Subcutaneous abdominal adipose tissue (tissue), 5 donors: ENCODE results near the gene MYO16.

Source experiments
- H3K27ac ChIP-seq: one replicate; pipeline ENCODE4 v1.7.0; 2013; ENCODE audit warnings: low read depth, mild to moderate bottlenecking, inconsistent platforms, low read length, moderate library complexity
- H3K27me3 ChIP-seq, 5 donors: one replicate each; pipeline ENCODE4 v1.7.0; 2013; ENCODE audit warnings: low read length in 5 of 5, inconsistent platforms in 1 of 5; ENCODE audit not compliant: control insufficient read depth in 5 of 5, insufficient read depth in 4 of 5
- H3K36me3 ChIP-seq, 5 donors: one replicate each; pipeline ENCODE4 v1.7.0; 2013; ENCODE audit warnings: low read length in 5 of 5; ENCODE audit not compliant: control insufficient read depth in 5 of 5, insufficient read depth in 5 of 5
- H3K4me1 ChIP-seq, 5 donors: one replicate each; pipeline ENCODE4 v1.7.0; 2013; ENCODE audit warnings: low read length in 5 of 5, mild to moderate bottlenecking in 3 of 5, moderate library complexity in 1 of 5; ENCODE audit not compliant: control insufficient read depth in 5 of 5, insufficient read depth in 5 of 5
- H3K4me3 ChIP-seq, 5 donors: one replicate each; pipeline ENCODE4 v1.7.0; 2013; ENCODE audit warnings: low read length in 5 of 5, low read depth in 1 of 5
- H3K9ac ChIP-seq, 5 donors: one replicate each; pipeline ENCODE4 v1.7.0; 2013; ENCODE audit warnings: low read length in 5 of 5, mild to moderate bottlenecking in 4 of 5, moderate library complexity in 3 of 5
- H3K9me3 ChIP-seq, 5 donors: one replicate each; pipeline ENCODE4 v1.7.0; 2013; ENCODE audit warnings: low read length in 5 of 5; ENCODE audit not compliant: control insufficient read depth in 5 of 5
- donor health status: healthy.
- donor health status: healthy.
- donor health status: healthy.
- donor health status: healthy.
- donor health status: healthy.

Gene MYO16

DNA sequence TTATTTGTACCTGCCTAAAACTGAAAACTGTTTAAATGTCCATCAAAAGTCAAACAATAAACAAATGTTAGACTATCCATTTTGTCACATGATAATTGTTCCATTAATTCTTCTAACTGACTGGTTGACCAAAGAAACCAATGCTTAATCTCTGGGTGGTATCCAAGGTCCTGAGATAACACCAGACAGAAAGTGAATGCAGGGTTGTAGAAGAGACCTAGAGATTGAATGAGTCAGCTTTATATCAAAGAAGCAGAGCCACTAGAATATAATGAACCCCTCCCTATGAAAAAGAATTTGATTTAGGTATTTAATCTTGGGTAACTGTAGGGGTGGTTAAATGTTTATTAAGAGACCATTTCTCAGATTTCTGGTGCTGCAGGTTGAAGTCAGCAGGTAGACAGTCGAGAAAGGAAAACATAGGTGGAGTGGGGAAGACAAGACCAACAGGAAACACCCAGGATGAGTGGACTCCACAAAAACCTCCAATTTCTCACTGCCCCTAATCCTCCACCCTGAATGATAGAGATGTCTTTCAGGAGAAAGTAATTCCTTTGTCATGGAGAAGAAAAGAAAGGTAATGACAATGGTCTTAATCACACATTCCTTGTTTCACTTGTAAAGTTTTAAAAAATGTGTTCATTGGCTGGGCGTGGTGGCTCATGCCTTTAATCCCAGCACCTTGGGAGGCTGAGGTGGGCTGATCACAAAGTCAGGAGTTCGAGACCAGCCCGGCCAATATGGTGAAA, 620.5 kb downstream of the MYO16 start:
- H3K36me3 ChIP-seq: no peaks in the 10 kb centered on the region
- H3K27me3 ChIP-seq: no peaks in the 10 kb centered on the region
- H3K9ac ChIP-seq: no peak overlapping the region
- H3K4me1 ChIP-seq: no peaks in the 10 kb centered on the region
- H3K9me3 ChIP-seq: peaks cover 0 to 4% (median 0%) of the 10 kb centered on the region in 5 donors
- H3K4me3 ChIP-seq: no peak overlapping the region
- no peak overlapping the region for H3K27ac ChIP-seq

- Histone ChIP-seq H3K4me1 (peaks cover 0 to 5% (median 5%) of the 10 kb centered on the region in 5 donors), H3K4me3 (no peak overlapping the region), H3K27ac (no peak overlapping the region)
Observed at GRCh38 chr13:109251956-109252355, 622.5 kb downstream of the MYO16 start.

GRCh38 chr13:109253316-109253715, 623.9 kb downstream of the MYO16 start:
- Histone ChIP-seq H3K36me3 (no peaks in the 10 kb centered on the region), H3K4me1 (peaks cover 0 to 6% (median 5%) of the 10 kb centered on the region in 5 donors), H3K9me3 (peaks cover 0 to 2% (median 0%) of the 10 kb centered on the region in 5 donors), H3K4me3 (no peak overlapping the region), H3K9ac (no peak overlapping the region), H3K27ac (no peak overlapping the region), H3K27me3 (no peaks in the 10 kb centered on the region)

More at GRCh38 chr13:109251956-109252355, 622.5 kb downstream of the MYO16 start:
- H3K27me3 ChIP-seq: no peaks in the 10 kb centered on the region
- H3K36me3 ChIP-seq: no peaks in the 10 kb centered on the region
- H3K9ac ChIP-seq: no peak overlapping the region
- H3K9me3 ChIP-seq: peaks cover 0 to 4% (median 0%) of the 10 kb centered on the region in 5 donors

DNA sequence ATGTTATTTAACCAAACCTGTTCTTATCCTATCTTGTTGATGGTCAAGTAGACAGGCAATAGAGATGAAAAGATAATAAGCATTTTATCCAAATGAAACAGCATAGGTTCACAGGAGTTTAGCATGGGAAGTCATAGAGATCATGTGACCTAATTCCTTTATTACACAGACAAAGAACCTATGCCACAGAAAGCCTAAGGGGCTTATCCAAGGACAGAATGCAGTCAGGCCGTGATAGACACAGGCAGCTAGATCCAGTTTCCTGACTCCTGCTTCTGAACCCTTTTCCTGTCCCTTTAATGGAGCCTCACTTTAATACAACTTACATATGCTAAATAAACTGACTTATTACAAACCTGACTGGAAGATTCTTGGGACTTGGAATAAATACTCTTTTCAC, 624.9 kb downstream of the MYO16 start:
- no peak overlapping the region for H3K9ac ChIP-seq
- H3K4me3 ChIP-seq: no peak overlapping the region
- H3K27ac ChIP-seq: no peak overlapping the region
- no peaks in the 10 kb centered on the region for H3K36me3 ChIP-seq
- peaks cover 0 to 6% (median 5%) of the 10 kb centered on the region in 5 donors for H3K4me1 ChIP-seq
- H3K9me3 ChIP-seq: peaks cover 0 to 2% (median 0%) of the 10 kb centered on the region in 5 donors
- no peaks in the 10 kb centered on the region for H3K27me3 ChIP-seq

- H3K36me3 ChIP-seq: no peaks in the 10 kb centered on the region
- H3K27me3 ChIP-seq: no peaks in the 10 kb centered on the region
- no peak overlapping the region for H3K9ac ChIP-seq
- peaks cover 0 to 2% (median 0%) of the 10 kb centered on the region in 5 donors for H3K9me3 ChIP-seq
- H3K4me3 ChIP-seq: no peak overlapping the region
- H3K4me1 ChIP-seq: peaks cover 0 to 6% (median 5%) of the 10 kb centered on the region in 5 donors
- H3K27ac ChIP-seq: no peak overlapping the region
Observed at GRCh38 chr13:109255141-109255856, 625.9 kb downstream of the MYO16 start.

DNA sequence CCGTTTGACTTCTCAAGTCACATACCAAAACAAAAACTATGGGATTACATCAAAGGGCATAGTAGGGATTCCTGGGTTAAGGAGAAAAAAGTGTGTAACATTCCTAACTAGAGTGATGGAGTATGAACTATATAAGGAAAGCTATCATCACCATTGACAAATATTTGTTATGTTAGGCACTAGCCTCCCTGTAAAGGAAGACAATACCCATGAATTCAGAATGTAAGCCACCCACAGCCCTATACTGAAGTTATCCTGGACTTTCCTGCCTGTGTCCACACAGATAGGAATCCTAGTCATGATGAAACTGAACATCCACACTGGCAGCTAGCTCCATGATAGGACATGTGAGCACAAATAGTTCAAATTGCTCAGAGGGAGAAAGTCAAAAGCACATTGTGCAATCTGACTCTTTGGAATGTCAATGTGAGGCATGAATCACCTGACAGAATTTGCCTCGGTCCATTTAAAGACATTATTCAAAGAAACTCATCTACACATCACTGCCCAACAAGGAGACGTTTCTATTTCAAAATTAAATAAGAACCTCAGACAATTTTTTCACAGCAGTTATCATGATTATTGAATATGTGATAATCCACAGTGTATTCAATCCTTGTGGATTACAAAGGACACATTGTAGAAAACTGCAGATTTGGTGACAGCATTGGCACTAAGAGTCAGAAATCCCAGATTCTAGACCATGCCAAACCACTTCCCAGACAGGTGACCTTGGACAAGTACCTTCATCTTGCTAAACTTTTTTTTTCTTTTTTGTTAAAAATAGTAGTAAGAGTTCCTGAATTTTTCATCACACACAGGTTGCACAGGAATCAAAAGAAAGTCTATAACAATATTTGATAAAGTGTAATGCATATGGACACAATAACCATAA, 627.7 kb downstream of the MYO16 start:
- Histone ChIP-seq H3K9me3 (peaks cover 0 to 2% (median 0%) of the 10 kb centered on the region in 5 donors), H3K4me3 (no peak overlapping the region), H3K4me1 (peaks cover 0 to 6% (median 5%) of the 10 kb centered on the region in 5 donors), H3K27ac (no peak overlapping the region), H3K36me3 (no peaks in the 10 kb centered on the region), H3K9ac (no peak overlapping the region), H3K27me3 (no peaks in the 10 kb centered on the region)
